Cardiac septum (tissue), 1 donor: ENCODE measurements around the gene PUSL1. TPM values are rescaled to one million over a fixed set of nuclear protein-coding genes. Genes with fewer than 3 reads are reported as not detected.

Experiments used
- DNase-seq: peaks from one replicate; pipeline ENCODE4 v3.0.0-alpha.2; 2020; ENCODE audit warnings: low spot score
- intact Hi-C: fragments of 100-400 bp; cut with DNase I; formaldehyde crosslinking; loops from one replicate; pipeline ENCODE4 v1.14.0; 2022
- total RNA-seq: library from RNA; stranded (reverse); fragmentation: NEBNext Ultra II Directional; extraction: Animal tissue kit (Norgen Biotek cat#: 25700); gene quantifications from one replicate; pipeline ENCODE4 v1.2.1, GENCODE V29; 2021
- donor health status: DM: no; HTN: no; CAD: no.

Gene PUSL1
- total RNA-seq, 1 donor from 2014 or later: 10.5 TPM

- no peak for DNase-seq
- intact Hi-C loops: no loop called here
These were observed 32.6 kb upstream of the PUSL1 start for GRCh38 chr1:1275836-1276235.

- no peak for DNase-seq
- intact Hi-C loops: no loop called here
These were observed 29.8 kb upstream of the PUSL1 start for GRCh38 chr1:1278620-1279019.

GRCh38 chr1:1279028-1279427 lies 29.4 kb upstream of the PUSL1 start:
- DNase-seq: no peak
- intact Hi-C loops: no loop called here

GRCh38 chr1:1280782-1281481 lies 27.5 kb upstream of the PUSL1 start:
- DNase-seq: no peak
- intact Hi-C loops: no loop called here

- DNase-seq: peak; percentile 86
- intact Hi-C loops: no loop called here
These were observed 26.7 kb upstream of the PUSL1 start for GRCh38 chr1:1281533-1282321.

- intact Hi-C loops: no loop called here
- no peak for DNase-seq
These were observed 25.4 kb upstream of the PUSL1 start for GRCh38 chr1:1282998-1283397.

GRCh38 chr1:1283821-1284220 lies 24.6 kb upstream of the PUSL1 start:
- no peak for DNase-seq
- intact Hi-C loops: no loop called here

GRCh38 chr1:1284221-1285101 lies 23.9 kb upstream of the PUSL1 start:
- intact Hi-C loops: no loop called here
- DNase-seq: no peak

- intact Hi-C loops: no loop called here
- no peak for DNase-seq
These were observed 23.3 kb upstream of the PUSL1 start for GRCh38 chr1:1285102-1285571.

- intact Hi-C loops: no loop called here
- no peak for DNase-seq
These were observed 22.6 kb upstream of the PUSL1 start for GRCh38 chr1:1285611-1286311.

GRCh38 chr1:1286313-1287261 lies 21.8 kb upstream of the PUSL1 start:
- no peak for DNase-seq
- intact Hi-C loops: no loop called here

- DNase-seq: no peak
- intact Hi-C loops: no loop called here
These were observed 20.9 kb upstream of the PUSL1 start for GRCh38 chr1:1287288-1288110.

GRCh38 chr1:1290238-1290731 lies 18.1 kb upstream of the PUSL1 start:
- no peak for DNase-seq

GRCh38 chr1:1291023-1291528 lies 17.3 kb upstream of the PUSL1 start:
- no peak for DNase-seq
- intact Hi-C loops: no loop called here

More at GRCh38 chr1:1290238-1290731, 18.1 kb upstream of the PUSL1 start:
- intact Hi-C loops: no loop called here

GRCh38 chr1:1291548-1292441 lies 16.6 kb upstream of the PUSL1 start:
- no peak for DNase-seq
- intact Hi-C loops: loop anchor here (1.0 kb wide), 1 partner anchor 169 kb away; no protein-coding TSS in a partner anchor

- intact Hi-C loops: loop anchor here (1.0 kb wide), 1 partner anchor 170 kb away; no protein-coding TSS in a partner anchor
- no peak for DNase-seq
These were observed 16.0 kb upstream of the PUSL1 start for GRCh38 chr1:1292442-1292779.
